ENCODE data around the gene PRODH.
A peak's percentile ranks its signal among the peaks of the same experiment; 100 is the strongest.
"Not testable (repeated sequence)": the region's sequence is repeated elsewhere in the genome, so short reads cannot be mapped to it uniquely, and the experiment has no call there.

PRODH gene

GRCh38 chr22:18955696-18956095, 19.6 kb upstream of the PRODH start:
- Histone ChIP-seq H3K9me3 (ENCODE audit: insufficient read depth, low read length) (no peaks in the 10 kb centered on the region), H3K4me3 (ENCODE audit: insufficient read depth, low read length, poor library complexity, severe bottlenecking) (no peak overlapping the region), H3F3A (ENCODE audit: insufficient read depth) (no peaks in the 10 kb centered on the region), H3K9ac (ENCODE audit: low read length) (no peak overlapping the region), H2AFZ (ENCODE audit: low read depth, low read length, severe bottlenecking) (no peak overlapping the region), H3K27ac (ENCODE audit: low read depth, low read length) (no peak overlapping the region), H3K4me2 (ENCODE audit: low read depth, low read length, poor library complexity, severe bottlenecking) (no peak overlapping the region), H3K79me2 (ENCODE audit: insufficient read depth, low read length) (no peaks in the 10 kb centered on the region), H3K27me3 (ENCODE audit: low read length) (no peaks in the 10 kb centered on the region), H3K36me3 (ENCODE audit: low read length) (no peaks in the 10 kb centered on the region), H4K20me1 (ENCODE audit: low read depth, low read length) (no peaks in the 10 kb centered on the region), H3K9me2 (replicated peaks; ENCODE audit: insufficient read depth, low read length) (no peaks in the 10 kb centered on the region)
- TF ChIP-seq CTCF (IDR thresholded peaks at IDR 0.05; ENCODE audit: insufficient read depth, low read length, poor library complexity, severe bottlenecking) (no peak), EZH2phosphoT487 (conservative IDR thresholded peaks at IDR 0.05; ENCODE audit: low read length) (no peak)

DNA sequence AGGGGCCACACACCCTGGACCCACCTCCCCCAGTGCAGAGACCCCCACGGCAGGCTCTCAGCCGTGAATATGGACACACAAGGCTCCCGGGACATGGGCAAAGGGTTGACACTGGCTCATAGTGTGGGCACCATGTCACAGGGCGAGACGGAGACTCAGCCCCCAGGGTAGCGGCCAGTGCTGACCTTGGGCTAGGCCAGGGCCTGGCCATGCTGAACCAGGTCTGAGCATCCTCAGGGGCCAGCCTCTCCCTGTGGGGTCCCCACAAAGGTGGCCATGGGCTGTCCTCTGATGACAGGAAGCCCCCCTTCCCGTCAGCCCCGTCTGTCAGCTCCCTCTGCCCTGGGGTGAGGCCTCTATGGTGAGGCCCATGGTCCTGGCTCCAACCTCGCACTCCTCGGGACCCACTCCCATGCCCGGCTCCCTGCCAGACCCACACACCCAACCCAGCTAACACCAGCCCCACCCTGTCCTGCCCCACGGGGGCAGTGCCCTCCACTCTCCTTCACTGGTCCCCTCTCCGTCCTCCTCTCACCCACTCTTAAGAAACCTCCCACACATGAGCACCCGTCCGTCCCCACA, 19.0 kb upstream of the PRODH start:
- Histone ChIP-seq H3K4me2 (ENCODE audit: low read depth, low read length, poor library complexity, severe bottlenecking) (no peak overlapping the region), H3K9ac (ENCODE audit: low read length) (no peak overlapping the region)

DNA sequence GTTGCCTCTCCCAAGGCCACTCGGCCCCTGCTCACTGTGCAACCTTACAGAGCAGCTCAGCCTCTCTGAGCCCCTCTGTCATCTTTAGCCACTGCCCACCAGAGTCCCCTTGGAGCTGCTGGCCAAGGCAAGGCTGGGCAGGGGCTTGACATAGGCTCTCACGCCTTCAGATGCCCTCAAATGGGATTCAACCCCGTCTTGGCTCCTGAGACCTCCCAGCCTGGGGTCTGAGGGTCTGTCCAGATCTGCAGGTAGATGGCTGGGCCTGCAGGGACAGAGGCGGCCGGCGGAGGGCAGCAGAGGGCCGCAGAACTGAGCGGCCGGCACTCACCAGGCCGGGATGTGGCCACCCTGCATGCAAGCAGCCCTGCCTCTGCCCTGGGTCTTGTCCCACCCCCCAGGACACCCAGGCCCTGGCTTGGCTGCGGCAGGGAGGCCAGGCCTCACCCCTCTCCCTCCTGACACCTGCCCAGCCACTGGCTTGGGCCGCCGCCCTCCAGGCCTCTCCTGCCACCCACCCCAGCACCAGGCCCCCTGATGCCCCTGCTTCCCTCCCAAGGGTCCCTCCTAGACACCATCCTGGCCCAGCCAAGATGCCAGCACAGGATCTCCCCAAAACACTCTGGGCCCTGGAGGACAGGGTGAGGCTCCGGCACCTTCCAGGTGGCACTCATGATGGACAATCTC, 18.4 kb upstream of the PRODH start:
- TF ChIP-seq CTCF (IDR thresholded peaks at IDR 0.05; ENCODE audit: insufficient read depth, low read length, poor library complexity, severe bottlenecking): peak; percentile 32
- H4K20me1 ChIP-seq (ENCODE audit: low read depth, low read length); H3F3A ChIP-seq (ENCODE audit: insufficient read depth); H3K9me2 ChIP-seq (replicated peaks; ENCODE audit: insufficient read depth, low read length); H3K27me3 ChIP-seq (ENCODE audit: low read length); H3K36me3 ChIP-seq (ENCODE audit: low read length); H3K9ac ChIP-seq (ENCODE audit: low read length); H3K79me2 ChIP-seq (ENCODE audit: insufficient read depth, low read length); H2AFZ ChIP-seq (ENCODE audit: low read depth, low read length, severe bottlenecking); H3K4me2 ChIP-seq (ENCODE audit: low read depth, low read length, poor library complexity, severe bottlenecking); H3K9me3 ChIP-seq (ENCODE audit: insufficient read depth, low read length); H3K27ac ChIP-seq (ENCODE audit: low read depth, low read length); H3K4me3 ChIP-seq (ENCODE audit: insufficient read depth, low read length, poor library complexity, severe bottlenecking): not testable (repeated sequence)

More for the DNA sequence above, 19.0 kb upstream of the PRODH start:
- Histone ChIP-seq H3K9me2 (replicated peaks; ENCODE audit: insufficient read depth, low read length) (no peaks in the 10 kb centered on the region), H2AFZ (ENCODE audit: low read depth, low read length, severe bottlenecking) (no peak overlapping the region), H3K27ac (ENCODE audit: low read depth, low read length) (no peak overlapping the region), H3K36me3 (ENCODE audit: low read length) (no peaks in the 10 kb centered on the region), H3K79me2 (ENCODE audit: insufficient read depth, low read length) (no peaks in the 10 kb centered on the region), H3F3A (ENCODE audit: insufficient read depth) (no peaks in the 10 kb centered on the region), H3K4me3 (ENCODE audit: insufficient read depth, low read length, poor library complexity, severe bottlenecking) (no peak overlapping the region), H3K27me3 (ENCODE audit: low read length) (no peaks in the 10 kb centered on the region), H4K20me1 (ENCODE audit: low read depth, low read length) (no peaks in the 10 kb centered on the region), H3K9me3 (ENCODE audit: insufficient read depth, low read length) (no peaks in the 10 kb centered on the region)
- TF ChIP-seq EZH2phosphoT487 (conservative IDR thresholded peaks at IDR 0.05; ENCODE audit: low read length) (no peak), CTCF (IDR thresholded peaks at IDR 0.05; ENCODE audit: insufficient read depth, low read length, poor library complexity, severe bottlenecking) (no peak)

GRCh38 chr22:18953128-18953527, 17.0 kb upstream of the PRODH start:
- not testable (repeated sequence) for H3K9me2 ChIP-seq (replicated peaks; ENCODE audit: insufficient read depth, low read length); H3K79me2 ChIP-seq (ENCODE audit: insufficient read depth, low read length)

More at GRCh38 chr22:18953128-18953527, 17.0 kb upstream of the PRODH start:
- not testable (repeated sequence) for H3F3A ChIP-seq (ENCODE audit: insufficient read depth); H3K9me3 ChIP-seq (ENCODE audit: insufficient read depth, low read length); H3K36me3 ChIP-seq (ENCODE audit: low read length); H4K20me1 ChIP-seq (ENCODE audit: low read depth, low read length); H3K4me3 ChIP-seq (ENCODE audit: insufficient read depth, low read length, poor library complexity, severe bottlenecking); H2AFZ ChIP-seq (ENCODE audit: low read depth, low read length, severe bottlenecking); H3K4me2 ChIP-seq (ENCODE audit: low read depth, low read length, poor library complexity, severe bottlenecking); H3K9ac ChIP-seq (ENCODE audit: low read length); H3K27ac ChIP-seq (ENCODE audit: low read depth, low read length); H3K27me3 ChIP-seq (ENCODE audit: low read length)
